Bronchial epithelial cell (primary cell): ENCODE measurements around the gene NMBR. TPM values are rescaled to one million over a fixed set of nuclear protein-coding genes. Genes with fewer than 3 reads are reported as not detected.
"Not testable (repeated sequence)": the region's sequence is repeated elsewhere in the genome, so short reads cannot be mapped to it uniquely, and the experiment has no call there.

Source experiments
- DNase-seq: peaks from one replicate; pipeline ENCODE4 v3.0.0-alpha.2; 2010; ENCODE audit warnings: low read depth
- FAIRE-seq: peaks from 2 replicates; lab custom pipeline; 2011; peaks lifted over from hg19 to GRCh38; lab: Jason Lieb, UNC
- H3K27me3 ChIP-seq: 2 replicates; pipeline ENCODE4 v1.5.1; 2011; ENCODE audit warnings: low read length; ENCODE audit not compliant: control insufficient read depth, insufficient read depth
- H3K36me3 ChIP-seq: 2 replicates; pipeline ENCODE4 v1.5.1; 2011; ENCODE audit warnings: low read length; ENCODE audit not compliant: control insufficient read depth, insufficient read depth
- H3K4me3 ChIP-seq: 2 replicates; pipeline ENCODE4 v1.5.1; 2011; ENCODE audit warnings: mild to moderate bottlenecking, low read depth, low read length, control low read depth
- total RNA-seq: library from RNA; depleted of rRNA; stranded (reverse); fragments of >200 nt; gene quantifications from 2 replicates; pipeline ENCODE4 v1.2.1, GENCODE V29; 2014
- TF ChIP-seq, protein P1 (sequence below): IDR thresholded peaks from 2 replicates; pipeline ENCODE4 v1.5.1; 2011; ENCODE audit warnings: mild to moderate bottlenecking, moderate library complexity, low read length, control low read depth, inconsistent platforms; ENCODE audit not compliant: insufficient read depth, severe bottlenecking

The NMBR gene
- total RNA-seq, 1 donor from 2014 or later = not detected

DNA sequence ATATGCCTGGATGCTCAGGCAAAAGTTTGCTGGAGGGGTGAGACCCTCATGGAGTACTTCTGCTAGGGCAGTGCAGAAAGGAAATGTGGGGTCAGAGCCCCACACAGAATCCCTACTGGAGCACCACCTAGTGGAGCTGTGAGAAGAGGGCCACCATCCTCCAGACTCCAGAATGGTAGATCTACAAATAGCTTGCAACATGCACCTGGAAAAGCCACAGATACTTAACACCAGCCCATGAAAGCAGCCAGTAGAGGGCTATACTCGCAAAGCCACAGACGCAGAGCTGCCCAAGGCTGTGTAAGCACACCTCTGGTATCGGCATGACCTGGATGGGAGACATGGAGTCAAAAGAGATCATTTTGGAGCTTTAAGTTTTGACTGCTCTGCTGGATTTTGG, 74.9 kb downstream of the NMBR start:
- DNase-seq (no peak), FAIRE-seq (no peak)
- H3K36me3 ChIP-seq = no peaks in the 10 kb centered on the region
- H3K27me3 ChIP-seq = peaks cover 2% of the 10 kb centered on the region
- H3K4me3 ChIP-seq = no peak overlapping the region
- TF ChIP-seq, protein P1, sequence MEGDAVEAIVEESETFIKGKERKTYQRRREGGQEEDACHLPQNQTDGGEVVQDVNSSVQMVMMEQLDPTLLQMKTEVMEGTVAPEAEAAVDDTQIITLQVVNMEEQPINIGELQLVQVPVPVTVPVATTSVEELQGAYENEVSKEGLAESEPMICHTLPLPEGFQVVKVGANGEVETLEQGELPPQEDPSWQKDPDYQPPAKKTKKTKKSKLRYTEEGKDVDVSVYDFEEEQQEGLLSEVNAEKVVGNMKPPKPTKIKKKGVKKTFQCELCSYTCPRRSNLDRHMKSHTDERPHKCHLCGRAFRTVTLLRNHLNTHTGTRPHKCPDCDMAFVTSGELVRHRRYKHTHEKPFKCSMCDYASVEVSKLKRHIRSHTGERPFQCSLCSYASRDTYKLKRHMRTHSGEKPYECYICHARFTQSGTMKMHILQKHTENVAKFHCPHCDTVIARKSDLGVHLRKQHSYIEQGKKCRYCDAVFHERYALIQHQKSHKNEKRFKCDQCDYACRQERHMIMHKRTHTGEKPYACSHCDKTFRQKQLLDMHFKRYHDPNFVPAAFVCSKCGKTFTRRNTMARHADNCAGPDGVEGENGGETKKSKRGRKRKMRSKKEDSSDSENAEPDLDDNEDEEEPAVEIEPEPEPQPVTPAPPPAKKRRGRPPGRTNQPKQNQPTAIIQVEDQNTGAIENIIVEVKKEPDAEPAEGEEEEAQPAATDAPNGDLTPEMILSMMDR = no peak

DNA sequence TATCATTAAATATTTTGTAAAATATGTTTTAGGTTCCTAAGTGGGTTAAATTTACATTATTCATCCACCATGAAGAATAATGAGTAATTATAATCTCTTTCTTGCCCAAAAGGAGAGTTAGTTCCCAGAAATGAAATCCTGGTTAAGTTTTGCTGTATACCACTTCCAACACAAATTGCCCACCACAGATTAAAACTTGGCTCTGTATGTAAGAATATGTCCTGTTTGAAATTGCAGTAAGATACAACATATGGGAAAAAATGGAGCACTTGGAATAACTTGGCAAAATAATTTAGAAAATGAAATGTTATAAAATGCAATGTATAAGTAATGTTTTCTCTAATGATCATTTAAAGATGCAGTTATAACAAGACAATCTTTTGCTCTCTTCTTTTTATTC, 78.5 kb downstream of the NMBR start:
- FAIRE-seq = no peak

DNA sequence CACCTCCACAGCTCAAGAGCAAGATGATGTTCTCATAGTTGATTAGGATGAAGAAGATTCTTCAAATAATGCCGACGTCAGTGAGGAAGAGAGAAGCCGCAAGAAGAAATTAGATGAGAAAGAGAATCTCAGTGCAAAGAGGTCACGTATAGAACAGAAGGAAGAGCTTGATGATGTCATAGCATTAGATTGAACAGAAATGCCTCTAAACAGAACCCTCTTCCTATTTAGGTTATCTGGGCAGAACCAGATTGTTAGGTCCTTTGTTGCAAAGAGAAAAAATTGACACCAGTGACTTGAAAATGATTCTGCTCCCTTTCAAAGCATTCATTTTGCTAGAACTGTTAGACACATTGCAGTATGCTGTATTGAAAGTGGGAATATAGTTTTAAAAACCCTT, 84.1 kb downstream of the NMBR start:
- not testable (repeated sequence) for DNase-seq, H3K36me3 ChIP-seq, H3K27me3 ChIP-seq, H3K4me3 ChIP-seq, FAIRE-seq

More for the DNA sequence above, 78.5 kb downstream of the NMBR start:
- DNase-seq = no peak
- Histone ChIP-seq H3K4me3 (no peak overlapping the region), H3K36me3 (no peaks in the 10 kb centered on the region), H3K27me3 (no peaks in the 10 kb centered on the region)
- TF ChIP-seq, protein P1 = no peak

DNA sequence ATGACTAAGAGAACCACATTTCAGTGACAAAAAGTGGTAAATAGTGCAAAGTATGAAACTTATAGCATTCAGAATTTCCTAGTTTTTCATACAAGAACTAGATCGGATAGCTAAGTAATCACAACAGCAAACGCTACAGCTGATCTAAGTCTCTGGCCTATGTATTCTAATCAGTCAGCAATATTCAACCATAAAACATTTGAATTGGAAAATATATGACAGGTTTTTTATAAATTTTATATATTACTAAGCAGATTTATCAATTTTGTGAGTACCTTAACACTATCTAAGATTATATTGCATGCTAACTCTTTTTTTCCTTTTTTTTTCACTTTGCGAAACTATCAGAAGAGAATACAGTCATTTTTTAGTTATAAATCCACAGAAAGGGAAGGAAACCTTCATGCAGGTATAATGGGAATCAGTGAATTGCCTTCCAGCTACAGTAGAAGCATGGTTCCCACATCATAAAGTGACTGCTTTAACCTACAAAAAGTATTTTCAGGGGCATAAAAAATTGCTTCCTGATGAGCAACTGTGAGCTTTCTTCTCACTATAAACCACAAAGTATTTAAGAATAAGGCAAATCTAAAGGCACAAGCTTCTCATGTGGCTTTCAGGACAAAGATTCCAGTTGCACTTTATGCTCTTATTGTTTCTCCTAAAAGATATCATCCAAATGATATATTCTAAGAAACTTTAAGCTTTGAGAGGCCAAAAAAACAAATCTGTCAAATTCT, 88.2 kb downstream of the NMBR start:
- DNase-seq (no peak), FAIRE-seq (no peak)
- Histone ChIP-seq H3K27me3 (no peaks in the 10 kb centered on the region), H3K4me3 (no peak overlapping the region), H3K36me3 (no peaks in the 10 kb centered on the region)
- TF ChIP-seq, protein P1 = no peak

DNA sequence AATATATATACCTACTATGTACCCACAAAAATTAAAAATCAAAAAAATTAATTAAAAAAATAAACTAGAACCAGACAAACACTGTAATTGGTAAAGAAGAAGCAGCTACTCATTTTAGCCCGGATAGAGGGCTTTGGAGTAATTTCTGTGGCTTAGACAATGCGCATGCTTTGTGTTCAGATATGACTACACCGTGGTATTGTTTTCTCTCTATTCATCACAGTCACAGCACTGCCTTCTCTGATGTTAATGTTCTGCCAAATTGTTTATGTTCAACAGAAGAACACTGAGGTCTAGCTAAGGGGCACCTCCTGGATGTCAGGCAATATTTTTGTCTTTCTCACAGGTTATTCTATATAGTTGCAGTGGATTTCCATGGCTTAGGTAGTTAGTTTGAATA, 91.7 kb downstream of the NMBR start:
- H3K4me3 ChIP-seq = no peak overlapping the region
- FAIRE-seq = no peak
- DNase-seq = no peak
- no peaks in the 10 kb centered on the region for H3K27me3 ChIP-seq
- no peaks in the 10 kb centered on the region for H3K36me3 ChIP-seq
- TF ChIP-seq, protein P1 = no peak

DNA sequence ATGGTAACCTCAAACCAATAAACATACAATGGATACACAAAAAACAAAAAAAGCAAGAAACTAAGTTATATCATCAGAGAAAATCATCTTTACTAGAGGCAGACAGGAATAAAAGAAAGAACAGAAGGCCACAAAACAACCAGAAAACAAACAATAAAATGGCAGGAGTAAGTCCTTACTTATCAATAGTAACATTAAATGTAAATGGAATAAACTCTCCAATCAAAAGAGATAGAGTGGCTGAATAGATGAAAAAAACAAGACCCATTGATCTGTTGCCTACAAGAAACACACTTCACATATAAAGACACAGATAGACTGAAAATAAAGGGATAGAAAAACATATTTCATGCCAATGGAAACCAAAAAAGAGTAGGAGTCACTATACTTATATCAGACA, 95.5 kb downstream of the NMBR start:
- DNase-seq = no peak
- no peak for FAIRE-seq
- no peak overlapping the region for H3K4me3 ChIP-seq
- no peaks in the 10 kb centered on the region for H3K27me3 ChIP-seq
- no peaks in the 10 kb centered on the region for H3K36me3 ChIP-seq
- TF ChIP-seq, protein P1 = no peak
